GM06990 (cell line): ENCODE data around the gene ACYP2.

Experiments used
- DNase-seq: peaks from one replicate; pipeline ENCODE4 v3.0.0-alpha.2; 2011; ENCODE audit not compliant: insufficient read length; ENCODE audit errors: extremely low read depth
- H3K27me3 ChIP-seq: replicated peaks from 2 replicates; pipeline ENCODE4 v1.6.0; 2011; ENCODE audit warnings: low read length; ENCODE audit not compliant: control insufficient read depth, insufficient read depth
- H3K36me3 ChIP-seq: 2 replicates; pipeline ENCODE4 v1.5.1; 2011; ENCODE audit warnings: low read length; ENCODE audit not compliant: control insufficient read depth, insufficient read depth
- H3K4me3 ChIP-seq: replicated peaks from 2 replicates; pipeline ENCODE4 v1.5.1; 2011; ENCODE audit warnings: low read depth, mild to moderate bottlenecking, control low read depth, low read length
- CTCF ChIP-seq: IDR thresholded peaks from 2 replicates; pipeline ENCODE4 v1.5.1; 2011; ENCODE audit warnings: low read length, control low read depth, mild to moderate bottlenecking, inconsistent platforms; ENCODE audit not compliant: insufficient read depth, poor library complexity, severe bottlenecking

The ACYP2 gene

GRCh38 chr2:54166121-54166773 lies 50.8 kb downstream of the ACYP2 start:
- H3K36me3 ChIP-seq, result no peaks in the 10 kb centered on the region
- no peaks in the 10 kb centered on the region for H3K27me3 ChIP-seq
- DNase-seq, result no peak
- H3K4me3 ChIP-seq, result no peak overlapping the region
- TF ChIP-seq CTCF, result no peak

- peak; percentile 32 for TF ChIP-seq CTCF
- H3K27me3 ChIP-seq, result no peaks in the 10 kb centered on the region
Measured at GRCh38 chr2:54176577-54176976, 61.2 kb downstream of the ACYP2 start.

GRCh38 chr2:54183281-54183680 lies 67.9 kb downstream of the ACYP2 start:
- Histone ChIP-seq H3K36me3 (no peaks in the 10 kb centered on the region), H3K4me3 (no peak overlapping the region), H3K27me3 (no peaks in the 10 kb centered on the region)
- DNase-seq, result no peak
- TF ChIP-seq CTCF, result no peak

More at GRCh38 chr2:54176577-54176976, 61.2 kb downstream of the ACYP2 start:
- DNase-seq, result no peak
- no peak overlapping the region for H3K4me3 ChIP-seq
- H3K36me3 ChIP-seq, result no peaks in the 10 kb centered on the region

GRCh38 chr2:54183972-54184371 lies 68.6 kb downstream of the ACYP2 start:
- no peak for TF ChIP-seq CTCF

GRCh38 chr2:54185105-54185504 lies 69.7 kb downstream of the ACYP2 start:
- no peaks in the 10 kb centered on the region for H3K27me3 ChIP-seq
- H3K4me3 ChIP-seq, result no peak overlapping the region
- H3K36me3 ChIP-seq, result no peaks in the 10 kb centered on the region
- DNase-seq, result no peak
- TF ChIP-seq CTCF, result no peak

More at GRCh38 chr2:54183972-54184371, 68.6 kb downstream of the ACYP2 start:
- no peak for DNase-seq
- no peaks in the 10 kb centered on the region for H3K27me3 ChIP-seq
- H3K36me3 ChIP-seq, result no peaks in the 10 kb centered on the region
- H3K4me3 ChIP-seq, result no peak overlapping the region

- TF ChIP-seq CTCF, result no peak
- no peaks in the 10 kb centered on the region for H3K36me3 ChIP-seq
Measured at GRCh38 chr2:54187331-54187730, 71.9 kb downstream of the ACYP2 start.

More at GRCh38 chr2:54187331-54187730, 71.9 kb downstream of the ACYP2 start:
- no peak overlapping the region for H3K4me3 ChIP-seq
- DNase-seq, result no peak
- H3K27me3 ChIP-seq, result no peaks in the 10 kb centered on the region
